H1 (cell line): ENCODE results near the gene GUCY2C. TPM values are rescaled to one million over a fixed set of nuclear protein-coding genes. Genes with fewer than 3 reads are reported as not detected.
"Not testable (repeated sequence)": the region's sequence is repeated elsewhere in the genome, so short reads cannot be mapped to it uniquely, and the experiment has no call there.

Experiments used
- CTCF ChIA-PET: fragments of 300-600 bp; sonication (Branson Sonifier 250); formaldehyde crosslinking; loops from one replicate; lab custom pipeline; 2021; ENCODE audit not compliant: partially characterized antibody; lab: Charles Lee
- POLR2A ChIA-PET: fragments of 300-600 bp; sonication (Branson Sonifier 250); formaldehyde crosslinking; loops from one replicate; lab custom pipeline; 2021; ENCODE audit warnings: inconsistent platforms; ENCODE audit not compliant: partially characterized antibody; lab: Charles Lee
- DNase-seq, 2 experiments: peaks; one replicate each; pipeline versions ENCODE4 v3.0.0 to v3.0.0-alpha.2; 2010 to 2022; ENCODE audit warnings: low spot score in 2 of 2, low read depth in 1 of 2, mixed read lengths in 1 of 2
- FAIRE-seq: peaks from 2 replicates; lab custom pipeline; 2011; peaks lifted over from hg19 to GRCh38; lab: Jason Lieb, UNC
- H2AFZ ChIP-seq: 2 replicates; pipeline ENCODE4 v1.8.1; 2012; ENCODE audit warnings: low read length, inconsistent platforms
- H2AK5ac ChIP-seq: 2 replicates; pipeline ENCODE4 v1.6.1; 2013; ENCODE audit warnings: low read depth, low read length
- H2BK120ac ChIP-seq: replicated peaks from 2 replicates; pipeline ENCODE3; 2013; ENCODE audit warnings: low read depth, low read length, inconsistent platforms
- H2BK12ac ChIP-seq: 2 replicates; pipeline ENCODE4 v1.6.1; 2013; ENCODE audit warnings: low read depth, low read length
- H2BK15ac ChIP-seq: 2 replicates; pipeline ENCODE4 v1.6.1; 2013; ENCODE audit warnings: low read length
- H2BK20ac ChIP-seq: 2 replicates; pipeline ENCODE4 v1.6.1; 2013; ENCODE audit warnings: low read length
- H2BK5ac ChIP-seq: 2 replicates; pipeline ENCODE4 v1.6.1; 2013; ENCODE audit warnings: low read depth, low read length
- H3K14ac ChIP-seq: 2 replicates; pipeline ENCODE4 v1.6.1; 2013; ENCODE audit warnings: inconsistent platforms; ENCODE audit not compliant: insufficient read length
- H3K18ac ChIP-seq: 2 replicates; pipeline ENCODE4 v1.6.1; 2013; ENCODE audit warnings: low read length; ENCODE audit errors: extremely low read depth
- H3K23ac ChIP-seq: 2 replicates; pipeline ENCODE4 v1.6.1; 2013; ENCODE audit warnings: inconsistent platforms; ENCODE audit not compliant: insufficient read length
- H3K23me2 ChIP-seq: 2 replicates; pipeline ENCODE4 v1.6.1; 2013; ENCODE audit warnings: low read depth, low read length
- H3K27ac ChIP-seq: 2 replicates; pipeline ENCODE4 v1.6.1; 2011; ENCODE audit warnings: low read depth, low read length, inconsistent platforms
- H3K27me3 ChIP-seq, 4 experiments: replicated peaks in 1 of 4; 1 replicate in 1 of 4; 2 replicates in 3 of 4; pipeline versions ENCODE4 v1.6.1 to v1.8.1; 2011 to 2013; ENCODE audit warnings: low read length in 3 of 4, mild to moderate bottlenecking in 3 of 4, inconsistent platforms in 2 of 4, mixed read lengths in 2 of 4, moderate library complexity in 1 of 4; ENCODE audit not compliant: control insufficient read depth in 3 of 4, insufficient read depth in 3 of 4; ENCODE audit errors: extremely low read depth in 1 of 4
- H3K36me3 ChIP-seq, 4 experiments: 2 replicates each; pipeline versions ENCODE4 v1.6.1 to v1.8.1; 2011 to 2013; ENCODE audit warnings: mild to moderate bottlenecking in 4 of 4, low read length in 3 of 4, moderate library complexity in 2 of 4, control low read depth in 1 of 4, inconsistent platforms in 1 of 4; ENCODE audit not compliant: insufficient read depth in 4 of 4, control insufficient read depth in 2 of 4
- H3K4ac ChIP-seq: replicated peaks from 2 replicates; pipeline ENCODE3; 2013; ENCODE audit warnings: low read length, low read depth, mixed read lengths, inconsistent platforms; ENCODE audit not compliant: insufficient read length
- H3K4me1 ChIP-seq, 4 experiments: replicated peaks in 1 of 4; 1 replicate in 1 of 4; 2 replicates in 3 of 4; pipeline versions ENCODE4 v1.6.1 to v1.8.1; 2011 to 2013; ENCODE audit warnings: low read length in 3 of 4, inconsistent platforms in 2 of 4, mixed read lengths in 1 of 4; ENCODE audit not compliant: insufficient read depth in 4 of 4, control insufficient read depth in 3 of 4
- H3K4me2 ChIP-seq, 2 experiments: 2 replicates each; pipeline versions ENCODE4 v1.6.1 to v1.8.1; 2011 to 2013; ENCODE audit warnings: low read depth in 2 of 2, low read length in 2 of 2, control low read depth in 1 of 2, inconsistent platforms in 1 of 2, mild to moderate bottlenecking in 1 of 2; ENCODE audit not compliant: insufficient read depth in 1 of 2
- H3K4me3 ChIP-seq, 4 experiments: fragments of 200-600, 300-600 bp in 1 of 4; sonication (generic), shearing (Covaris generic), sonication (Bioruptor Twin) in 1 of 4; 2 replicates each; pipeline versions ENCODE4 v1.5.1 to v1.8.1; 2011 to 2016; ENCODE audit warnings: low read length in 4 of 4, low read depth in 3 of 4, control low read depth in 2 of 4, inconsistent platforms in 2 of 4, mild to moderate bottlenecking in 2 of 4, mixed read lengths in 1 of 4, moderate library complexity in 1 of 4; ENCODE audit not compliant: insufficient read depth in 2 of 4; ENCODE audit errors: extremely low read depth in 1 of 4
- H3K56ac ChIP-seq: replicated peaks from 2 replicates; pipeline ENCODE3; 2013; ENCODE audit warnings: low read depth, mild to moderate bottlenecking, mixed read lengths, low read length, inconsistent platforms; ENCODE audit not compliant: insufficient read length
- H3K79me1 ChIP-seq: 2 replicates; pipeline ENCODE4 v1.6.1; 2013; ENCODE audit warnings: low read depth, low read length, control low read depth
- H3K79me2 ChIP-seq, 2 experiments: 2 replicates each; pipeline versions ENCODE4 v1.6.1 to v1.8.1; 2012 to 2013; ENCODE audit warnings: low read length in 2 of 2, mild to moderate bottlenecking in 2 of 2, inconsistent platforms in 1 of 2; ENCODE audit not compliant: insufficient read depth in 2 of 2, control insufficient read depth in 1 of 2
- H3K9ac ChIP-seq, 4 experiments: replicated peaks in 1 of 4; 1 replicate in 1 of 4; 2 replicates in 3 of 4; pipeline versions ENCODE4 v1.6.1 to v1.8.1; 2011 to 2013; ENCODE audit warnings: low read depth in 3 of 4, low read length in 3 of 4, control low read depth in 2 of 4, mild to moderate bottlenecking in 2 of 4, moderate library complexity in 2 of 4, inconsistent platforms in 1 of 4; ENCODE audit errors: extremely low read depth in 1 of 4
- H3K9me3 ChIP-seq, 2 experiments: 2 replicates each; pipeline versions ENCODE4 v1.6.1 to v1.8.1; 2012 to 2013; ENCODE audit warnings: mild to moderate bottlenecking in 2 of 2, moderate library complexity in 2 of 2, control low read depth in 1 of 2, inconsistent platforms in 1 of 2, low read depth in 1 of 2, low read length in 1 of 2, mixed read lengths in 1 of 2; ENCODE audit not compliant: insufficient read depth in 2 of 2
- H4K20me1 ChIP-seq, 2 experiments: replicated peaks in 1 of 2; 2 replicates each; pipeline versions ENCODE3 to v1.8.1; 2011 to 2013; ENCODE audit warnings: inconsistent platforms in 2 of 2, low read length in 2 of 2, mild to moderate bottlenecking in 1 of 2; ENCODE audit not compliant: insufficient read depth in 2 of 2, control insufficient read depth in 1 of 2
- H4K5ac ChIP-seq: 2 replicates; pipeline ENCODE4 v1.6.1; 2013; ENCODE audit warnings: low read length, low read depth, mixed read lengths, inconsistent platforms; ENCODE audit not compliant: insufficient read length
- H4K8ac ChIP-seq: 2 replicates; pipeline ENCODE4 v1.8.0; 2013; ENCODE audit warnings: mild to moderate bottlenecking, moderate library complexity, low read length, inconsistent platforms; ENCODE audit not compliant: insufficient read depth; ENCODE audit errors: extremely low read depth
- H4K91ac ChIP-seq: replicated peaks from 2 replicates; pipeline ENCODE3; 2013; ENCODE audit warnings: low read length, mixed read lengths, inconsistent platforms; ENCODE audit not compliant: insufficient read length
- WGBS, 2 experiments: shearing (Covaris generic) in 1 of 2; methylation state at CpG; one replicate each; pipeline versions ENCODE4 v1.1.6 to v1.1.7; 2013 to 2015; ENCODE audit warnings: low lambda C conversion rate in 2 of 2, mixed read lengths in 2 of 2, inconsistent platforms in 1 of 2, low coverage in 1 of 2, missing lambda C conversion rate in 1 of 2; ENCODE audit not compliant: insufficient replicate concordance in 2 of 2, insufficient coverage in 1 of 2, insufficient read length in 1 of 2; ENCODE audit errors: extremely low coverage in 1 of 2, missing lambda C conversion rate in 1 of 2; 5-methylcytosine and 5-hydroxymethylcytosine counted together
- polyA plus RNA-seq, 7 experiments: library from polyadenylated mRNA; depleted of rRNA in 3 of 7; stranded (reverse) in 5 of 7; unstranded in 2 of 7; fragments of >200 nt in 5 of 7; fragments of 200-250 nt in 2 of 7; gene quantifications; 1 replicate in 5 of 7; 2 replicates in 1 of 7; 4 replicates in 1 of 7; pipeline versions ENCODE4 v1.2.1 to v1.2.3, GENCODE V29; 2011 to 2013; ENCODE audit warnings: missing spikeins in 2 of 7, mixed read lengths in 2 of 7
- total RNA-seq: library from RNA; stranded (reverse); fragmentation: NEBNext Ultra II Directional; extraction: Animal tissue kit (Norgen Biotek cat#: 25700); gene quantifications from 2 replicates; pipeline ENCODE4 v1.2.1, GENCODE V29; 2021

The GUCY2C gene
- total and polyA plus RNA-seq, 2 of the 8 experiments (the other 6 are each of a cell fraction or from before 2014, with no cell fraction given): 1.9 to 3.2 TPM

- not testable (repeated sequence) for H3K18ac ChIP-seq, H3K14ac ChIP-seq, H2BK15ac ChIP-seq, H2AK5ac ChIP-seq, H3K4me1 ChIP-seq, H3K9me3 ChIP-seq, H3K4me3 ChIP-seq, H2BK5ac ChIP-seq, H3K4ac ChIP-seq, H3K4me2 ChIP-seq, DNase-seq, H2BK12ac ChIP-seq, H3K23me2 ChIP-seq, H3K36me3 ChIP-seq, FAIRE-seq, H2BK120ac ChIP-seq, H3K23ac ChIP-seq, H4K20me1 ChIP-seq, H3K79me2 ChIP-seq, H4K5ac ChIP-seq, H2AFZ ChIP-seq, H3K79me1 ChIP-seq, H4K8ac ChIP-seq, H3K27me3 ChIP-seq, H4K91ac ChIP-seq, H3K27ac ChIP-seq, H3K9ac ChIP-seq, H3K56ac ChIP-seq, H2BK20ac ChIP-seq
- WGBS, 2 experiments: 95% methylated on average over 16 of the region's 16 CpGs; no CpG with 5 or more reads in 1 of the 2 experiments
- ChIA-PET CTCF (interaction anchor here (1.2 to 4.6 kb wide), 5 partner anchors 12 to 33 kb away, joined by 3 to 23 read pairs (median 6); no protein-coding TSS in a partner anchor), POLR2A (interaction anchor here (0.6 to 3.8 kb wide), 3 partner anchors 34 to 178 kb away, joined by 3 to 21 read pairs (median 4); a partner anchor contains a TSS)
Measured at GRCh38 chr12:14736441-14736840, 40.0 kb upstream of the GUCY2C start.
